ENCODE results near the gene C1QTNF9.
"Not testable (repeated sequence)": the region's sequence is repeated elsewhere in the genome, so short reads cannot be mapped to it uniquely, and the experiment has no call there.

The C1QTNF9 gene

DNA sequence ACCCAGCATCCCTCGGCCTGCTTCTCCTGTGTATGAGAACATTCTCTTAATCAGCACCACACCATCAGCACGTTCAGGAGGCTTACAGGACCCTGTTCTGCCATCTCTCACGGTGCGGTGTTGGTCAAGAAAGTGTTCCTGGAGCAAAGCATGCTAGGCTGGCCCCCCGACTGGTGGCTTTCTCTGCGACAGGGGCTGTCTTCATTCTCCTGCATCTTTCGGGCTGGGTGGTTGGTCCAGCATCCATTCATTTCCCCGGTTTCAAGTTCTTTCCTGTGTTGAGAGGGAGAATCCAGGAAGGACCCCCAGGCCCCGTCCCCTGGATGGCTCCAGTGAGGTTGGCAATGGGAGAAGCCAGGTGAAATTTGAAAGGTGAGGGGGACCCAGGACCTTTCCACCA lies 55.8 kb downstream of the C1QTNF9 start:
- DNase-seq = no peak

DNA sequence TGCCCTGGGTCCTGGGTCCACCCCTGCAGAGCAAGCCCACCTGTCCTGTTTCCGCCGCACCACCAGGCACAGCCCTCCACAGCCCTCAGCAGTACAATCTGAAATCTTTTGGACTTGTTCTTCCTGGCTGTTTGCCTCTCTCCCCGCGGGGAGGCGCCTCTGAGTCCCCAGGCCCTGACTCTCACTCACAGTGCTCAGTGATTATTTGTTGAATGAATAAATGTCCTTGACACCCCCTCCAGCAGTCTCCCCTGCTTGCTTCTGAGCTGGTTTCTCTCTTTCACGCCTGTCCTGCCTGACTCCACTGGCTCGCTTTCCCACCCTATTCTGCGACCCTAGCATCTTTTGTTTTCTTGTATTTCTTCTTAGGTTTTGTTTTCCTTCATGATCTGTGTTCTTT lies 56.9 kb downstream of the C1QTNF9 start:
- not testable (repeated sequence) for DNase-seq

DNA sequence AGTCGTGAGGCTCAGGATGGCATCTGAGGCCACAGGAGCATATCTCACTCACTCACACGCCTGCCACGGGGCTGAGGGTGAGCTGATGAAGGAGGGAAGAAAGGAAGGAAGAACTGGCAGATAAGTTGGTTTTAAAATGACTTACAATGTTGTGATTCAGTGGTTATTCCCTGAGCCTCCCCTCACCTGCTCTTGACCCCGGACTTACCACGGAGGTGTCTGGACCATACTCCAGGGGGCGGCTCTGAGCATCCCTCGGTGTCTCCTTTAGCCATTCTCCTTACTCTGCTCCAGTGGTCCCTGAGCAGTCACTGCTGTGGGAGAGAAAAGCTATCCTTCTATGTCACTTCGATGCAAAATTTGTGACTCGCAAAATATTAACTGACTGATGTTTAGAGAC lies 61.9 kb downstream of the C1QTNF9 start:
- DNase-seq = not testable (repeated sequence)
